Activated CD4-positive, CD25-positive, alpha-beta regulatory T cell treated with anti-CD3 and anti-CD28 coated beads, Interleukin-2, amount 50 U/mL, for 72 hours (primary cell): ENCODE results near the gene UBQLNL.

Experiments
- DNase-seq: peaks from one replicate; pipeline ENCODE4 v3.0.0; 2021

Gene UBQLNL, protein sequence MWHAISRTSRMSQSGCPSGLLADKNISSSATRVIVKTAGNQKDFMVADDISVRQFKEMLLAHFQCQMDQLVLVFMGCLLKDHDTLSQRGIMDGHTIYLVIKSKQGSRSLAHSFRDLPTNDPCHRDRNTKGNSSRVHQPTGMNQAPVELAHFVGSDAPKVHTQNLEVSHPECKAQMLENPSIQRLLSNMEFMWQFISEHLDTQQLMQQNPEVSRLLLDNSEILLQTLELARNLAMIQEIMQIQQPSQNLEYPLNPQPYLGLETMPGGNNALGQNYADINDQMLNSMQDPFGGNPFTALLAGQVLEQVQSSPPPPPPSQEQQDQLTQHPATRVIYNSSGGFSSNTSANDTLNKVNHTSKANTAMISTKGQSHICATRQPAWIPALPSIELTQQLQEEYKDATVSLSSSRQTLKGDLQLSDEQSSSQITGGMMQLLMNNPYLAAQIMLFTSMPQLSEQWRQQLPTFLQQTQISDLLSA

GRCh38 chr11:5516599-5516998 lies at the start of gene UBQLNL:
Gene UBQLNL (minus strand): TSS chr11:5516699. CDS start chr11:5516441, 258 bp downstream.
- DNase-seq, result no peak

- no peak for DNase-seq
These were observed 47.9 kb upstream of the UBQLNL start for GRCh38 chr11:5564259-5565019.

- DNase-seq, result no peak
These were observed 41.3 kb upstream of the UBQLNL start for GRCh38 chr11:5557751-5558150.

- no peak for DNase-seq
These were observed 40.2 kb upstream of the UBQLNL start for GRCh38 chr11:5556596-5557188.

GRCh38 chr11:5553343-5553742 lies 36.8 kb upstream of the UBQLNL start:
- no peak for DNase-seq

DNA sequence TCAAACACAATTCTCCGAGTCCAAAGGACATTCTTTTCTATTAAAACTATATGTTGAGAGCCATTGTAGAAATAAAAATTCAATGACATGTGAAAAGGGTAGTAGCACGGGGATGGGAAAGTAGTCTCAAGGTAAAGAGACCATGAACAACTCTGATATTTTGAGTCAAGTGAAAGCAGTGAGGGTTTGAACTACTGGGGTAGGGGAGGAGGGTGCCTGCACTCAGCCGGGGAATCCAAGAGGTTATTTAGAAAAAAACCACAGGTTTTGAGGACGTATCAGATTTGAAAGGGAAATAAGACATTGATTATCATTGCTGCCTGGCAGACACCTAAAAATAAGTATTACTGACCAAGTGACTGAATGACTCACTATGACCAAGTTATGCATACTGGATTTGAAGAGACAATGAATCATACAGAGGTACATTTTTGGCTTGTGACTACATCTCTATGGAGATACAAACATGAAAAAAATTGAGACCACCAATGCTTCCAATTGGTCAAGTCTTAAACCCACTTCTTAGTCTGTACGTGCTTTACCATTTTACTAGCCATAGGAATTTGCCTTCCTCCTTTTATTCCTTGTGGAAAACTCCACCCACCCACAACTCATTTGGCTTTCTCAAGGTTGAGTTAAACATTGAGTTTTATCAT lies 34.1 kb upstream of the UBQLNL start:
- no peak for DNase-seq

DNA sequence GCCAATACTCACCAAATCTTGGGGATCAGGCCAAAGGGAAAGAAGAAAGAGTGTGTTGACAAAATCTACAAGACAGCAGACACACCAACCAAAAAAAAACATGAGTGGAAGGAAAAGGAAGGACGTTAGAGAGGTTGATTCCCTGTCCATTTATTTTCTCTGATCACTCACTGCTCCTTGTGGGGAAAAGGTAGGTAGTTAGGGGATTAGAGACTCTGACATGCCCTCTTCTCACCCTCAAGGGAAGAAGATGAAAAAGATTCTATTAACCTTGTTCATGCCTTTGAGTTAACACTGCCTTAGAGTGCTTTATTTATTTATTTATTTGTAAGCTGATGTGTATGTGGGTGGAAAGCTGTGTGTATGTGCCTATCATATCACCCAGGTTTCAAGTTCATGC lies 31.9 kb upstream of the UBQLNL start, which contains the start of gene OR52H1:
Gene OR52H1, minus strand, starts transcription at position 101 of the 400 bp plus-strand sequence. CDS start 3,035 bp downstream, outside the sequence.
- DNase-seq, result no peak

DNA sequence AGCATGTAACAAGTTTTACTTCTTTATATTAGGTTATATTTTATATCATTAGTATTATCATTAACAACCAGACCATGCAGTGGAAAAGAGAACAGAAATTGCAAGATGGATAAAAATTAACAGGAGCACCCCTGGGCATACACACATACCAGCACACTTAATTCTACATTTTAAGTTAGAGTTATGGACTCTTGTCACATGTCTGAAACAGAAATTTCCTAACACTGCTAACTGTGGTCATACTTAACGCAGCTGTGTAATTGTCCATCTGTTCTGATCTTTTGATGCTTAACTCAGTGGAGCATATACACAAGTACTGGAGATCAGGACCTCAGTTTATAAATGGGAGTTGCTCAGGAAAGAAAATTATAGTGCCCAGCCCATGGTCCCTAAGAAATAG lies 31.5 kb upstream of the UBQLNL start:
- DNase-seq, result no peak

- no peak for DNase-seq
These were observed 30.0 kb upstream of the UBQLNL start for GRCh38 chr11:5546457-5546856.

DNA sequence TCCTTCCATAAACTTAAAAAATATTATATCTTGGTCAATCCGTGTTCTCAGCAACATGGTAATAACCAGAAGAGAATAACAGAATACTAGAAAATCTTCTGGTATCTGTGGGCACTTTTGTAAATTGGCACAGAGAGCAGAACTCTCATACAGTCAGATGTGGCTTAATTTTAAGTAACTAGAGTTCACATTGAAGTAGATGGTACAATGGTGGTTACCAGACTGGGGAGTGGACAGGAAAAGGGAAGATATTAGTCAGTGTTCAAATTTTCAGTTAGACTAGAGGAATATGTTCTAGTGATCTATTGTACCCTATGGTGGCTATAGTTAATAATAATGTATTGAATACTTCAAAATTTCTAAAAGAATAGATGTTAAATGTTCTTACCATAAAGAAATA lies 24.9 kb upstream of the UBQLNL start:
- no peak for DNase-seq

DNA sequence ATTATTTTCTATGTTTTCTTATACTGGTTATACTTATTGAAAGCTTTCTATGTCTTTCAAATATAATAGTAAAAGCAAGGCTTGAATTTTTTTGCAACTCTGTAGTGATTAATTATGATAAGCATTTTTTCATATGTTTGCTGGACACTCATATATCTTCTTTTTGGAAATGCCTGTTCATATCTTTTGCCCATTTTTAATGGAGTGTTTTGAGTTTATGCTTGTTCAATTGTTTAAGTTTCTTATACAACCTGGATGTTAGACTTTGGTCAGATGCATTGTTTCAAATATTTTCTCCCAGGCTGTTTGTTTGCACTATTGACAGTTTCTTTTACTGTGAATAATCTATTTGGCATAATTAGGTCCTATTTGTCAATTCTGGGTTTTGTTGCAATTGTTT lies 20.0 kb upstream of the UBQLNL start:
- no peak for DNase-seq

DNA sequence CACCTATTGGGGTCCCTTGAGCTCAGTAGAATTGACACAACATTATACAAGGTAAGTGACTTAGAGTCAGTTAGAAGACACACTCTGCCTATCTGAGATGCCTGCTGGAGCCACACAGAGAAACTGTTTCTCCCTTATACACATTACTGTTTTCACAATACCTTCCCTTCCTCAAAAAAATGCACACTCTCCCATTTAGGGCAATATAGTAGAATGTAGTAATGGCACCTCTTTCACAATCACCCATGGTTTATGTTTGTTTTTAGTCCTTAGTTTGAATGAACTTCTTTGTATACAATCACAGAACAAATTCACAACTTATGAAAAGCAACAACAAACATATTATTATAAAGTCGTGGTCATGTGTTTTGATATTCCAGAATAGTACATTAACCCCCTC lies 17.5 kb upstream of the UBQLNL start:
- no peak for DNase-seq

- no peak for DNase-seq
These were observed 14.7 kb upstream of the UBQLNL start for GRCh38 chr11:5531053-5531831.

GRCh38 chr11:5528495-5528894 lies 12.0 kb upstream of the UBQLNL start:
- DNase-seq, result no peak

GRCh38 chr11:5527716-5528115 lies 11.2 kb upstream of the UBQLNL start:
- DNase-seq, result no peak

GRCh38 chr11:5524756-5525155 lies 8.3 kb upstream of the UBQLNL start:
- DNase-seq, result no peak

DNA sequence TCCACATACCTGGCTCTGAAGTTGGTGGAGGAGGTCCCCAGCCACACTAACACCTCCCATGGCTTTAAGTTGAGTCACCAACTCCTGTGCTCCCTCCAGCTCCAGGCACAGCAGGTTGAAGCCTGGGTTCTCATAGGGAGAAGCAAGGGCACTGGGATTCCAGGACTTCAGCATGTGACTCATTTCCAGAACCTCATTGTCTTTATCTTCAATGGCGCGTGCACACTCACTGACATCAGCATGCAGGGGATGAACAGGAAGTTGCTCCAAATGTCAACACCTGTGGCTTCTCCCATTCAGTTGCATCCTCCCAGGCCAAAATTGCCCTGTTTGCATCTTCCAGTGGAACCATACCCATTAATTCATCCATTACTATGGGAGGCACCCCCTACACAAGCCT lies 5.8 kb upstream of the UBQLNL start:
- DNase-seq, result no peak

DNA sequence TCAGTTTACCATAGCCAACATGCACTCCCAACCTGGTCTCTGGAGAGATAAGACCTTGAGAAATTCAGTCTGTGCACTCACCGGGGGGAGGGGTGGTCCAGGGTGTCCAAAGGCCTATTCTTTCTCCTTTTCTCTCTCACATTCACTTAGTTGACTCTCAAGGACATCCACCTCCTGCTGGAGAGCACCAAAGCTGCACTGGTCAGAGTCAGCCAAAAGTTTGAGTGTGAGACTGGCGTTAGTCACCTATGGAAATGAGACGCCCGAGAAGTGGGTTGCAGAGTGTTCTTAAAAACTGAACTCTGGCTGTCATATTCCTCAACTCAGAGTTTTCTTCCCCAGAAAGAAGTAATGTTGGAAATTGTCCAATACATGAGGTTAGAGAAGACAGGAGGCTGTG lies 5.0 kb upstream of the UBQLNL start:
- no peak for DNase-seq

DNA sequence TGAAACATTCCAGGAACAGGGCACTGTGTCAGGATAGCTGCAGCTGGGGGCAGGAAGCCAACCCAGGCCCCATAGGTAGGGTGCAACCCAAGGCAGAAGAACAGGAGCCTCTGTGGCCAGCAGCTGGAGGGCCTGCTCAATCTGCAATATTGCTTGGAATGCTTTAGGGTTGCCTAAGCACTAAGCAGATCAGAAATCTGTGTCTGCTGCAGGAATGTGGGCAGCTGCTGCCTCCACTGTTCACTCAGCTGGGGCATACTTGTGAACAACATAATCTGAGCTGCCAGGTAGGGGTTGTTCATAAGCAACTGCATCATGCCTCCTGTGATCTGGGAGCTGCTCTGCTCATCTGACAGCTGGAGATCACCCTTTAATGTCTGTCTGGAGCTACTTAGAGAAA lies 1.7 kb downstream of the UBQLNL start:
- DNase-seq, result no peak

DNA sequence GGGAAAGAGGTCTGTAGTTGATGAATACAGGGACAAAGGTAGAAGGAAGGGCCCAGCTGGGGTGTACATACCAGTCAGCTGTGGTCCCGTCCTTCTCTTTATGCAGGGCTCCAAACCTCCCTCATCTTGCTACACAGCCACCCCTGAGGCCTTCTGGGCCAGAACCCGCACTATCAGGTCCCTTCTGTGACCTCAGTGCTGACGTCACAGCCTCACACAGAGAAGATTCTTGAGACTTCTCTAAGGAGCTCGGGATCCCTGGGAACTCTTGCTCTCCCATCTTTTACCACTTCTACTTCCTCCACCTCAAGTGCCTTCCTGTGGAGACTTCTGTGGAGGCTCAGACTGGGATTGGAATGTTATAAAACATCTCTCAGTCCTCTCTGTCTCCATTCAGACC lies 6.7 kb downstream of the UBQLNL start, which contains the start of gene UBQLN3:
Gene UBQLN3, minus strand, starts transcription at position 155 of the 400 bp plus-strand sequence. CDS start 399 bp downstream, outside the sequence.
- no peak for DNase-seq

- no peak for DNase-seq
These were observed 7.9 kb downstream of the UBQLNL start for GRCh38 chr11:5508605-5509004.

DNA sequence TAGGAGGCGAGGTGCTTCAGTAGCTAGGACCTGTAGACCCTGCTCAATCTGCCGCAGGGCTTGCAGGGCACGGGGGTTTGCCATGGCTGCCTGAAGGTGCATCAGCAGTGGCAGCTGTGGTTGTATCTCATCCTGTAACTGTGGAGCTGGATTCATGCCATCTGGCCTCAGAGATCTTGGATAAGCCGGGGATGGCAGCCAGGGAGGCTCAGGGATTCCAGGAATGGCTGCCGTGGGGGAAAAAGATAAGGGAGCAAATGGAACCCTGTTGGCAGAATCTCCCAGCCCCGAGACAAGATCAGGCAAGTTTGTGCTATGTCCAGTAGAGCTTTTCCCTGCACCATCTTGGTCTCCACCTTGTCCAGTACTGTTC lies 8.6 kb downstream of the UBQLNL start:
- DNase-seq, result no peak
